ENCODE data around the gene CST9. TPM values are rescaled to one million over a fixed set of nuclear protein-coding genes. Genes with fewer than 3 reads are reported as not detected.
"Not testable (repeated sequence)": the region's sequence is repeated elsewhere in the genome, so short reads cannot be mapped to it uniquely, and the experiment has no call there.

The CST9 gene
- total RNA-seq, 1 donor from 2014 or later: not detected

DNA sequence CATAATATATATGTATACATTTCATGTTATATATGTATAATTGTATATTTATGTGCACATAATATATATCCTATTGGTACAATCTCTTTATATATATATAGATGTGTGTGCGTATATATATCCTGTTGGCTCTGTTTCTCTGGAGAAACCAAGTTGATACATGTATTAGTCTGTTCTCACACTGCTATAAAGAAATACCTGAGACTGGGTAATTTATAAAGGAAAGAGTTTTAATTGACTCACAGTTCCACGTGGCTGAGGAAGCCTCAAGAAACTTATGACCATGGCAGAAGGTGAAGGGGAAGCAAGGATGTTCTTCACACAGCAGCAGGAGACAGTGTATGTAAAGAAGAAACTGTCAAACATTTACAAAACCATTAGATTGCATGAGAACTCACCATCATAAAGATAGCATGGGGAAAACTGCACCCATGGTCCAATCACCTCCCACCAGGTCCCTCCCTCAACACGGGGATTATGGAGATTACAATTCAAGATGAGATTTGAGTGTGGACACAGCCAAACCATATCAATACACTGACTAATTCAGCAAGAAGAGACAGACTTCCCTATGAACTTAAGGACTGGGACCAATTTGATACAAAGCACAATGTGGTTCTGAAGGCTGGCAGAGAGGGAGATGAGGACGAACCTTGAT, 18.1 kb upstream of the CST9 start:
- no peak for DNase-seq

DNA sequence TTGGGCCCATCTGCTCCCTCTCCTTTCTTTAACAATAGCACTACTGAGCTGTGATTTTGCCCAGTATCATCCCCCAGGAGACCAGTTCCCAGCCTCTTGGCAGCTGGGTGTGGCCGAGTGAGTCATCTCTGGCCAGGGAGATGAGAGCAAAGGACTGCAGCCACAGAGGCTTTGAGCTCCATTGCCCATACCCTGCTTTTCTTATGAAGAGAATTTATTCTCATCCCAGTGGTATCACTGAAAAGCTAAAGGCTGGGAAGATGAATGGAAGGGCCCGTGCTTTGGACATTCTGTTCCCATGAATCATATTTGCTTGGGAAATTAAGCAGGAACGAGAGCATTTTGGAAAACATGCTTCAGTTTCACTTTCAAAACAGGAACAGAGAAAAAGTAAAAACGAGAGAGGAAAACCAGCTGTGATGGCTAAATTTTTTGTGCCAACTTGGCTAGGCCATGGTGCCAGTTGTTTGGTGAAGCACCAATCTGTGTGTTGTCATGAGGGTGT, 17.2 kb upstream of the CST9 start:
- no peak for DNase-seq

DNA sequence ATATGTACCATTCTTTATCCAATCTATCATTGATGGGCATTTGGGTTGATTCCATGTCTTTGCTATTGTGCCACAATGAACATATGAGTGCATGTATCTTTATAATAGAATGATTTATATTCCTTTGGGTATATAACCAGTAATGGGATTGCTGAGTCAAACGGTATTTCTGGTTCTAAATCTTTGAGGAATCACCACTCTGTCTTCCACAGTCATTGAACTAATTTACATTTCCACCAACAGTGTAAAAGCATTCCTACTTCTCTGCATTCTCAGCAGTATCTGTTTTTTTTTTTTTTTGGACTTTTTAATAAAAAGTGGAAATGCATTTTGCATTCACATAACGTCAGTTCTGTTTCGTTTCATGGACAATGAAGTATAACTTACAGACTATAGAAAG, 16.7 kb upstream of the CST9 start:
- DNase-seq: not testable (repeated sequence)

DNA sequence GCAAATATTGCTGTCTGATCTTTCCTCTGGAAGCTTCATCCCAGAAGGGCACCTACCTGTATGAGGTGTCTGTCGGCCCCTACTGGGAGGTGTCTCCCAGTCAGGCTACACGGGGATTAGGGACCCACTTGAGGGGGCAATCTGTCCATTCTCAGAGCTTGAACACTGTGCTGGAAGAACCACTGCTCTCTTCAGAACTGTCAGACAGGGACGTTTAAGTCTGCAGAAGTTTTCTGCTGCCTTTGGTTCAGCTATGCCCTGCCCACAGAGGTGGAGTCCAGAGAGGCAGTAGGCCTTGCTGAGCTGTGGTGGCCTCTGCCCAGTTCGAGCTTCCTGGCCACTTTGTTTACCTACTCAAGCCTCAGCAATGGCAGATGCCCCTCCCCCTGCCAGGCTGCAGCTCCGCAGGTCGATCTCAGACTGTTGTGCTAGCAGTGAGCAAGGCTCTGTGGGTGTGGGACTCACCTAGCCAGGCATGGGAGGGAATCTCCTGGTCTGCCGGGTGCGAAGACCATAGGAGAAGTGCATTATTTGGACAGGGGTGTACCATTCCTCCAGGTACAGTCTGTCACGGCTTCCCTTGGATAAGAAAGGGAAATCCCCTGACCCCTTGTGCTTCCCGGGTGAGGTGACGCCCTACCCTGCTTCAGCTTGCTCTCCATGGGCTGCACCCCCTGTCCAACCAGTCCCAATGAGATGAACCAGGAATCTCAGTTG, 15.1 kb upstream of the CST9 start:
- not testable (repeated sequence) for DNase-seq

DNA sequence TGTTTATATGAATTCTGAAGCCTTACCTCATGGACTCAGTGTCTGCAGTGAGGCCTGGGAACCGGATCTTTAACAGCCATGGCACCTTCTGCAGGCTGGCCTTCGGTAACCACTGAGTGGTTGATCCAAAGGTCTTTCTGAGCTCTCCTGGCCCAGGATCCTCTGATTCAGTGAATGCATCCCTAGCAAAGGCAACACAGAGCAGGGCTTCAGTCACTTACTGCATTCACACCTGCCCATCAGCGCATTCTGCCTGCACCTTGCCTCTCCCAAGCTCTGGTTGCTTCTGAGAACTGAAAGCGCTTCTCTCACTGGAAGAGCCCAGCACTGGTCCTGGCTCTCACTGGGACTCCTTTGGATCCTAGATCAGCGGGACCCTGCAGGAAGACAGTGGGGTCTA, 8.4 kb upstream of the CST9 start:
- no peak for DNase-seq

DNA sequence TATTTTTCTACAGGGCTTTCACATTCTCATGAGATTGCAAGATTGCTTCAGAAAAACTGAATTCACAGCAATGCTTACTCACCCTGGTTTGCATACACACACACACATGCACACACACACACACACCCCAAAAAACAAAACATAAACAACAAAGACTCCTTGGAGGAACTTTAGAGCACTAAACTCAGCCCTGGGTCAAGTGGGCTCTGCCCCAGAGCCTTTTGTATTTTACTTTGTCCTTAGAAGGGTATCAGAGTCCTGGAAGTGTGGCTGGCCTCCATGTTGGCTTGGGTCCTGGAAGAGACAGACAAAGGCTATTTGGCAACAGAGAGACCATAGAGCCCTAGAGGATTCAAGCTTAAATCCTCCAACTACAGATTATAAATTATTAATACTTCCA, 8.0 kb upstream of the CST9 start:
- no peak for DNase-seq

DNA sequence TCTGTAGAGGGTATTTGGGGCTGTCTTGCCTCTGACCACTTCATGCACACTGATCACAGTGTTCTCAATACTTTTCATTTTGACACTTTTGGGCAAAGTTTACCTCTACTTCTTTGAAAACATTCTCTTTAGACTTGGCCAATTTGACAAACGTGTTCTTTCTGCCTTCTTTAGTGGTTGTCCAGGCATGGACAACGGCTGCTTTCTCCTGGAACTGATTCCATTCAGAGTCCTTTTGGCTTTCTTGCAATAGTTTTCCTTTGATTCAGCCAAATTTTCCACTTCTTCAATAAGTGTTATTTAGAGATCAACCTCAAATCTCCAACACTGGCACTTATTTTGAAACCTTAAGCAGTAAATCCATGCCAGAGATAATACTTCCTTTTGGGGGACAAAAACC, 6.7 kb upstream of the CST9 start:
- DNase-seq: no peak

DNA sequence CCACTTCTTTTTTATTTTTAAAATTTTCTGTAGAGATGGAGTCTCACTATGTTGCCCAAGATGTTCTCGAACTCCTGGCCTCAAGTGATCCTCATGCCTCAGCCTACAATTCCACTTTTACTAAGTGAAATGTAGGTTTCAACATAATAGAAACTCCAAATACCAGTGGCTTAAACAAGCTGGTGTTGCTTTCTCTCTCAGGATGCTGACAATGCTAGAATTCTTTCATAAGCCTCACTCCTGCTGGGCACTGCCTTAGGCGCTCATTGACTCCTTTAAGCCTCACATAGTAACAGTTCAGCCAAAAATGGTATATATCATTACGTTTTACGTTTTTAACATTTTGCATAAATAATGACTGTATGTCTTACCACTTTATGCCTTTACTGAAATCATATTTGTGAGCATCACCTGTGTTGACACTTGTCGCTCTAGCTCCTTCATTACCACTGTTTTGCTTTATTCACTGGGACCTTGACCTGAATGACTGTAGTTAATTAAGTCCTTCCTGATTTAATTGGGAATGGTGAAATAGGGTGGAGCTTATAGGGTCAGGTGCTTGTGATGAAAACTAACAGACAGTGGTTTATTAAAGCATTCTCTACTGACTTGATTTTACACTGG, 3.9 kb upstream of the CST9 start:
- no peak for DNase-seq

DNA sequence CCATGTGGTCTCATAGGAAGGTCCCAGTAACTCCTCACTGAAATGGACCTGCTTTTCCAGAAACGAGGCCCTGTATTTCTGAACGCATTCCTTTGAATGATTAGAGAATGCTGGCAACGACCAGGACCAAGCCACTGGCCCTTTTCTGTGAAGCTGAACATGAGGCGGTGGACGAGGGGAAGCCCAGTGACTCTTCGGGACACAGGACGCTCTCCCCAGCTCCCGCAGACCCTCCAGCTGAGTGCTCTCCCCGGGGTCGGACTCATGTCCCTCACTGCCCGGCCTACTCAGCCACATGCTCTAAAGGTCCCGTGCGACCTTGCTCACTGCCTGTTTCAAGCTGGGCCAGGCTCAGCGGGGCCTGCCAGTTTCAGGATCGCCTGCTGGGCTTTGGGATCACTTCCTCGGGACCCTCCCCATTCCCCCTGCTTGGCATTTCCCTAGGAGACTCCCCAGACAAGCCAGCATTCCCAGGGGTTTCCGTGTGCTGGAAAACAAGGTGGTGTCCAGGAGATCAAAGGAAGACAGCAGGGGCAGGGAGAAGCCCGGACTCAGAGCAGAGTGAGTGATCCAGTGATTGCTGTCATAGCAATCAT, 2.6 kb upstream of the CST9 start:
- no peak for DNase-seq

DNA sequence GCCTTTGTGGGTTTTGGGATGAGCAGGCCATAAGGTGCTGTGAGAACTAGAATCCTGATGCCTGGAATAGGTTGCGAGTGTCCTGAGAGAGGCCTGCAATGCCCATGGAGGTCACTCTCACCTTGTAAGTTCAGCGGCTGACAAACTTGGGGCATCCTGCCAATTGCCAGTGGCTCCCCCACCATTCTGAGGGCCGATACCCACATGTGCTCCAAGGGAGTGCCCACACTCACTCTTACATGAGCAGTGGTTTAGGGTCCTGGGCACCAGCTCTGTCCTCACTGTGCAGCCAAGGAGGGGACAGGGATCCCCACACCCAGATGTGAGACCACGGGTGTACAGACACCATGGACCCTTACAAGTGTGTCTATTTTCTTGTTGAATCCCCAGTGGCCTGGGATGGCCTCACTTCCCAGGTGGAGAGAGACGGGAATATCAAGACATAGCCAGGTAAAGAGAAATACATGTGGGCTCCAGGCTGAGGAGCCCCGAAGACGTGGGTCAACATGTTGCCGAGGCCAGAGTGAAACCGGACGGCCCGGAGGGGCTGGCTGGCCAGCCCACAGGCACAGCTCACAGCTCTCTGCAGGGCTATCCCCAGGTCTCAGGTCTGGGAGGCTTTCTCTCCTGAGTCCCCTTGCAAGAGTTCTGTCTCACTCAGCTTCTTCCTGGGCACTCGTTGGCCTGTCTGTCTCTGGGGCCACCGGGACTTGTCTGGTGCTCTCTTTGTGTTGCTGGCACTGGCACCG, 2.0 kb upstream of the CST9 start:
- no peak for DNase-seq

DNA sequence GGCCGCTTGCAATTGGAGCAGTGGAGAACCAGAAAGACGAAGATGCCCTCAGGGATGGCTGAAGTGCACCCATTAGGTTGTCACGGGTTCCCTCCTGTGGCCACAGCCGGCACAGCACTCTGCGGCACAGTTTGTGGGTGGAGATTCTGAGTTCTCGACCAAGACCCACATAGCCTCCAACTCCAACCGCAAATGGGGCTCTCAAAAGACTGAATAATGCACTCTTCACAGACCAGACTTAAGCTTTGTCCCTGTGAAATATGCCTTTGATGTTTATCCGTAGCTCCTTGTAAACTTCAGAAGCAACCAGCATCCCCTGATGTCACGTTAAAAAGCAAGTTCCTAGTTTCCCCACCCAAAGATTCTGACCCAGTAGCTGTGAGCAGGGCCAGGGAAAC, 934 bp upstream of the CST9 start:
- DNase-seq: peak; percentile 11

DNA sequence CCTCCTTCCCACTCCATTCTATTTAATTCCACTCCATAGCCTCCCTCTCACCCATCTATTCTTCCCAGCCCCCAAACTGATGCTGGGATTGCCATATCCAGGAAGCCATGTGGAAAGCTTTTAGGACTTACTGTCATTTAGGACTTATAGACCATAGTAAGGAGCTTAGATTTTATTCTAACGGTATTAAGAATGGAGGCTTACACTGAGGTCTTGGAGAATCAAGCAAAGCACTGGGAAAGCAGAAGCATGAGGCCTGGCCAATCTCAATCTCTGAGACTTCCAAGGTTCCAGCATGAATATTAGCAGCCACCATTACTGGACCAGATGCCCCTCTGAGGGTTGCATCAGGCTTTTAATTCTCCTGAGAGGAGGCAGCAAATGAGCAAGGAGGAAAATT, 1.4 kb downstream of the CST9 start:
- no peak for DNase-seq

DNA sequence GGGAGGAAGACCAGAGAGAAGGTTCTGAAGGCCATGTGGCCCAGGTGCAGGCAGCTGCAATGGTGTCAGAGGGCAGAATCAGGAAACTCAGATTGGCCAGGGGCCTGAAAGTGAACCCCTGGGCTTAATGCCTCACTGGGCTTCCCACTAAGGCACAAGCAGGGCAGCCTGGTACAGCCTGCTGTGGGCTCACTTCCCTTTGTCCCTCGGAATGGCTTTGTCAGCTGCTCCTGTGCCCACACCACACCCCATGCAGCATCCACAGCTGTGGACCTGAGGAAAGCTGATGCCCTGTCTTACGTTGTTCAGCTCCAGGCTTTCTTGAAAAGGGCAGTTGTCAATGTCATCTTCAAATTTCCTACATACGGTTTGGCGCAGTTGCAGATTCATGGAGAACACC, 2.4 kb downstream of the CST9 start:
- DNase-seq: no peak

DNA sequence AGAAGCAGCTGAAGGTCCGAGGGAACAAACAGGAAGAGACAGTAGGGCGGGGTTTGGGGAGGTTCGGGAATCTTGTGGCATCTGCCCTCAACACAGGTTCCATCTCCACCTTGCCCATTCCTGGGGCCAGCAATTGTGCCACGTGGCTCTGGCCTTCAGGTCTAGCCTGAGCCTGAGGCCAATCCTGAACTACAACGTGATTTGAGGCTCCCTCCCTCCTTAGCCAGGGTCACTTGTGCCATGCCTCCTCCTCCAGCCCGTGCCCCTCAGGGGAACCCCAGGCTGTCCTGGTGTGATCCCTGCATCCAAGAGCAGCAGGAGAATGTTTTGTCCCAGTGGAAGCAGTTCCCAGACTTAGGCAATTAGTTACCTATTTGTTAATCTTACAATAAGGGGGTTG, 3.0 kb downstream of the CST9 start:
- no peak for DNase-seq

DNA sequence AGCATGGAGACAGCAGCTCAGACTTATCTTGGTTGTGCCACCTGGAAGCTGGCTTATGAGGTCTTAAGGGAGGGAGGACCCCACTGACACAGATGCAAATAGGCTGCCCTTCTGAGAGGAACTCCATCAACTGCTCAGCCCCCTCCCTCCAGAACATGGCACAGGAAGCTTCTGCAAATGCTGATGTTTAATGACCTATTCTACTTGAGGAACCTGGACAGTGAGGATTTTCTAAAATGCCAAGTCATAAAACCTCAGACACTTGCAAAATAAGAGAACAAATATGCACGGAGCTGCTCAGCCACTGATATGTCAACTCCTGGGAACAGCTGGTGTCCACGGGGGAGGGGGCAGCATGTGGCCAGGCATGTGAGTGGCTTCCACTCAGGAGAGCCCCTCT, 3.5 kb downstream of the CST9 start:
- DNase-seq: no peak

DNA sequence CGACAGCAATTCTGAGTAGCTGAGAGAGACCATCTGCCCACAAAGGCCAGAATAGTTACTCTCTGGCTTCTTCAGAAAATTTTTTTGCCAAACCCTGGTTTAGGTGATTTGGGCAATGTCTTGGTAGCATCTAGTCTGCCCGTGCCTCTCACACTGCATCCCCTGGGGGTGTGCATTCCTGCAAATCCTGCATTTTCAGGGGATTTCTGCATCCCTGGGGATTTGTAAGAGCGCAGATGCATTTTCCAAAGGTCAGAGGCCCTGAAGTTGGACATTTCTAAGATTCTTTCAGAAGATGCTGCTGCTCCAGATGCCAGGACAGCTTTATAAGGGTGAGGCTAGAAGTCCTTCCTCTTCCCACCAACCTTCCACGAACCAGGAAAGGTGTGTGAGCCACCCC, 4.0 kb downstream of the CST9 start:
- DNase-seq: no peak

DNA sequence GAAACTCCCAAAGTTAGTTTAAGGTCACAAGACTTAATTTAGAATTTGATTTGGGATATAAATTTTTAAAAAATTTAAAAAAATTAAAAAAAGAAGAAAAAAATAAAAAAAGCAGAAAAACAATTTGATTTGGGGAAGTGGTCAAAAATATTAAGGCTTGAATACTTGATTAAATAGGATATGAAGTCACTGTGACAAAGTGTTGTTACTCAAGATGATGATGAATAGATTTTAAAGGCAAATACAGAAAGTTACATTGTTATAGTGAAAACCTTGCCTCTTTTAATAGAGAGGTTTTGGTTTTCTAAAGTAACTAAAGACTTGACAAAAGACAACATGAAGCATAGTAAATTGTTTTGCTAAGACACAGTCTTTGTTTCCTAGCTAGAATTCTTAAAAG, 7.2 kb downstream of the CST9 start:
- DNase-seq: no peak

DNA sequence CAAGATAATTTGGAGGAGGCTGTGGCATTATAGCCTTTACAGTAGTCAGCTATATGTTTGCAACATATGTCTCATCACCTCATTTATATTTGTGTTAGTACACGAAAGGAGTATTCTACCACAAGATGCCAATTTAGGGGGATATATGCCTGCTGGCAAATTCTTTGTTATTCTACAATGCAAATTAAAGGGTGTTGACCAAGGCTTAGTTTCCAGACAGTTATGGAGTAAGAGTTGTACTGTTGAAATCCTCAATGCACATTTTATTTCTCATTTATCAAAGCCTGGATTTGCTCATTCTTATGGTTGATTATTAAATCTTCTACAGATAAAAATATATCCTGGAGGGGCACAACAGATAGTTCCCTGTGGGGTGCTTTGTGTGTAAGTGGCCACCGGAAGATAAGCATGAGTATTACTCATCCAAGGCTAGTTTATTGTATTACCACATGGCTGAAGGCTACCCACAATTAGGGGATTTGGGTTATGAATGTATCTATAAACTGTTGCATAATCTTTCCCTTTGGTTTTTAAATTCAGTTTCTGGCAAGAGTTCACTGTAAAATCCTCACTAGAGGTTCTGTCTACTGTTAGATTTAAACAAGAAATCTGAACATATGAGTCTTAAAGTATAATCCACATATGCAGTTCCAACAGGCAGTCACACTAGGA, 9.0 kb downstream of the CST9 start:
- DNase-seq: no peak

DNA sequence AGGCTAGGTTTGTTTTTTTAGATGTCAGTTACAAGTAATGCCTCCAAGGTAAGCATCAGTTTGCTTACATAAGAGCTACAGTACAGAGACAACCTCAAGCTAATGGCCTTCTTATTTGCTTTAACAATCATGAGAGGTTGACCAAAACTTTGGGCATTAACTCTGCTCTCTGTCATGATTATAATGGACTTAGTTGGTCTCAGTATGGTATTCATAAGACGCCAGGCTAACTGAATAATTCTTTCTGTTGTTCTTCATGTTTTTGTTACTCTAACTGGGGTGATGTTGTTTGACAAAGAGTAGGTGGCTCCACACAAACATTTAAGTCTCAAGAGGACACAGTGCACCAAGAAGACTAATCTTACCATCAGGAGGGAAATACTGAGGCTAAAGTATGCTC, 9.8 kb downstream of the CST9 start:
- no peak for DNase-seq

DNA sequence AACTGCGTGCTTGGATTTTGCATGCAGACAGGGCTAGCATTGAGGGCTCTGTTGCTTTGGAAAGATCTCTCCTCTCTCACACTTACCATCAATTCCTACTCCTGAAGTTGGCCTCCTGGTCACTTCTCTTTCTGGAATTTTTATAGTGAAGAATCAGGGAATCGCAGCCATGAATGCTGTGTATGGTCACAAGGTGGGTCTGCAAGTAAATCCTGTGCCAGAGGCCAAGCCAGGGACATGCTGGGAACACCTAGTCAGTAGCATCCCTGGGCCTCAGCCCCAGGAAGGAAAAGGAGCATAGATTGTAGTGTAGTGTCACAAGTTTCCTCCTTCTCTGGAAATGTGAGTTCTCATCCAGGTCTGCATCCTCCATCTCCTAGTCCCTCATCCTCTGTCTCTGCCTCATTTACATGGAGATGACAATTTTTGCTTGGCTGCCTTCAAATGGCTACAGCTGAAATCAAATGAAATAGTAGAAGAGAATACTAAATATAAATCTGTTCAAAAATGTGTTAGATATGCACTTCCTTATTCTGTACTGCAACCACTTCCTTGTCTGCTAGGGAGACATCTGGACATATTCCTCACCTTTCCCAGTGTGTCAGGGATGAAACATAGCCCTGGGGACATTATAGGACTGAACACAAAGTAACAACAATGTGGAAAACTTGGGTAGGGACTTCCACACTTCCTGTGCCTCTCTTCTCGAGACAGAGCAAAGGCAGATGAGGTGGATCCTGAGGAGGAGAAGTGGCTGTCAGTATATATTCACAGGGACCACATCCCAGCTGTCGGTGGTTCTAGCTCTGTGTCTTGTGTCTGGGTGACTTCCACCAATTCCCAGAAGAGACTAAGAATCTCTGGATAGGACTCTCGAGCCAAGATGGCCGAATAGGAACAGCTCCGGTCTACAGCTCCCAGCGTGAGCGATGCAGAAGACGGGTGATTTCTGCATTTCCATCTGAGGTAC, 17.0 kb downstream of the CST9 start:
- no peak for DNase-seq

DNA sequence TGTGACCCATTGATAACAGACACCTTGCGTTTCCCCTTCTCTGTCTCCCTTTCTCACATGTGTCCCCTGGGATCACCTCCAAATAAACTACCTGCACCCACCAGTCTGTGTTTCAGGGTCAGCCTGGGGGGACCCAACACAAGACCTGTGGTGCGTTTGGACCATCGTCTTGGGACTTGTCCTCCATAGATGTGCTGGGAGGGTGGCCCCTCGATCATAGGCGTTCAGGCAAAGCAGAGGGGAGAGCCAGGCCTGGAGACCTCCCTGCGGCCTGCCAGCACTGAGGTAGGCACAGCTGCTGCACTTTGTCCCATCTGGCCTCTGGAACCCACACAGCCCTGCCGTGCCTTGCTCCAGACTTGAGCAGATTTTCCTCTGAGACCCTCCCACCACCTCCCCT, 18.1 kb downstream of the CST9 start:
- no peak for DNase-seq
